ENCODE measurements around the gene MMP15. TPM values are rescaled to one million over a fixed set of nuclear protein-coding genes. Genes with fewer than 3 reads are reported as not detected.

The MMP15 gene
- total RNA-seq, 4 donors from 2014 or later, result 2.0 to 12.8 (median 8.0) TPM

- Histone ChIP-seq H3K27me3 (no peaks in the 10 kb centered on the region), H3K36me3 (no peaks in the 10 kb centered on the region), H3K4me1 (peaks cover 0 to 92% (median 33%) of the 10 kb centered on the region in 3 donors), H3K9me3 (no peaks in the 10 kb centered on the region), H3K4me3 (peak overlapping the region; percentile 68 to 84), H3K27ac (peak overlapping the region in 3 of 4 donors; percentile 83 to 89 (median 89))
- WGBS, 2 donors (ENCODE audit: low coverage in 1 of 2), result no CpG with 5 or more reads among the region's 38 CpGs
- TF ChIP-seq POLR2A (IDR thresholded peaks at IDR 0.05) (no peak), CTCF (IDR thresholded peaks at IDR 0.05) (no peak), EP300 (IDR thresholded peaks at IDR 0.05) (no peak), POLR2AphosphoS5 (IDR thresholded peaks at IDR 0.05) (no peak)
- ATAC-seq, result no peak
Observed at GRCh38 chr16:58026705-58027160, 1.2 kb downstream of the MMP15 start.

- Histone ChIP-seq H3K27me3 (no peaks in the 10 kb centered on the region), H3K36me3 (no peaks in the 10 kb centered on the region), H3K4me1 (peaks cover 0 to 92% (median 28%) of the 10 kb centered on the region in 3 donors), H3K4me3 (peak overlapping the region; percentile 68 to 84), H3K9me3 (no peaks in the 10 kb centered on the region), H3K27ac (peak overlapping the region in 3 of 4 donors; percentile 83 to 89 (median 89))
- TF ChIP-seq EP300 (IDR thresholded peaks at IDR 0.05) (no peak), POLR2AphosphoS5 (IDR thresholded peaks at IDR 0.05) (no peak), CTCF (IDR thresholded peaks at IDR 0.05) (no peak), POLR2A (IDR thresholded peaks at IDR 0.05) (no peak)
- WGBS, 2 donors (ENCODE audit: low coverage in 1 of 2), result 7% methylated on average over 6 of the region's 43 CpGs; no CpG with 5 or more reads in 1 of the 2 donors
- ATAC-seq, result no peak
Observed at GRCh38 chr16:58027161-58027915, 1.8 kb downstream of the MMP15 start.

GRCh38 chr16:58027916-58028455, 2.4 kb downstream of the MMP15 start:
- H3K9me3 ChIP-seq, result no peaks in the 10 kb centered on the region
- H3K36me3 ChIP-seq, result no peaks in the 10 kb centered on the region
- no peak for ATAC-seq
- peak overlapping the region in 3 of 4 donors; percentile 83 to 89 (median 89) for H3K27ac ChIP-seq
- TF ChIP-seq CTCF (IDR thresholded peaks at IDR 0.05), result no peak
- TF ChIP-seq POLR2A (IDR thresholded peaks at IDR 0.05), result no peak
- no peak for TF ChIP-seq POLR2AphosphoS5 (IDR thresholded peaks at IDR 0.05)
- no peak for TF ChIP-seq EP300 (IDR thresholded peaks at IDR 0.05)
- H3K4me1 ChIP-seq, result peaks cover 0 to 92% (median 26%) of the 10 kb centered on the region in 3 donors
- WGBS, 2 donors (ENCODE audit: low coverage in 1 of 2), result 60% methylated on average over 1 of the region's 8 CpGs; no CpG with 5 or more reads in 1 of the 2 donors
- H3K4me3 ChIP-seq, result peak overlapping the region in 1 of 2 donors; percentile 84
- no peaks in the 10 kb centered on the region for H3K27me3 ChIP-seq

- WGBS, 2 donors (ENCODE audit: low coverage in 1 of 2), result 48 to 80% methylated on average over 2 to 3 of the region's 6 CpGs
- TF ChIP-seq POLR2A (IDR thresholded peaks at IDR 0.05), result no peak
- TF ChIP-seq CTCF (IDR thresholded peaks at IDR 0.05), result no peak
- no peak for TF ChIP-seq POLR2AphosphoS5 (IDR thresholded peaks at IDR 0.05)
- no peak for TF ChIP-seq EP300 (IDR thresholded peaks at IDR 0.05)
- Histone ChIP-seq H3K27me3 (no peaks in the 10 kb centered on the region), H3K36me3 (no peaks in the 10 kb centered on the region), H3K27ac (peak overlapping the region in 1 of 4 donors; percentile 83), H3K4me3 (no peak overlapping the region), H3K9me3 (no peaks in the 10 kb centered on the region), H3K4me1 (peaks cover 0 to 92% (median 29%) of the 10 kb centered on the region in 3 donors)
- ATAC-seq, result no peak
Observed at GRCh38 chr16:58028541-58029070, 3.1 kb downstream of the MMP15 start.
